IPS-18c (cell line): ENCODE data around the gene PALB2.
A peak's percentile ranks its signal among the peaks of the same experiment; 100 is the strongest.
"Not testable (repeated sequence)": the region's sequence is repeated elsewhere in the genome, so short reads cannot be mapped to it uniquely, and the experiment has no call there.

Experiments used
- H3K4me3 ChIP-seq: 2 replicates; pipeline ENCODE4 v1.7.0; 2013; ENCODE audit warnings: low read depth, mild to moderate bottlenecking, low read length, moderate library complexity; ENCODE audit not compliant: insufficient read depth
- H3K9me3 ChIP-seq: one replicate; pipeline ENCODE4 v1.6.1; 2013; ENCODE audit warnings: mild to moderate bottlenecking, low read length, moderate library complexity; ENCODE audit not compliant: control insufficient read depth, insufficient read depth

The PALB2 gene

DNA sequence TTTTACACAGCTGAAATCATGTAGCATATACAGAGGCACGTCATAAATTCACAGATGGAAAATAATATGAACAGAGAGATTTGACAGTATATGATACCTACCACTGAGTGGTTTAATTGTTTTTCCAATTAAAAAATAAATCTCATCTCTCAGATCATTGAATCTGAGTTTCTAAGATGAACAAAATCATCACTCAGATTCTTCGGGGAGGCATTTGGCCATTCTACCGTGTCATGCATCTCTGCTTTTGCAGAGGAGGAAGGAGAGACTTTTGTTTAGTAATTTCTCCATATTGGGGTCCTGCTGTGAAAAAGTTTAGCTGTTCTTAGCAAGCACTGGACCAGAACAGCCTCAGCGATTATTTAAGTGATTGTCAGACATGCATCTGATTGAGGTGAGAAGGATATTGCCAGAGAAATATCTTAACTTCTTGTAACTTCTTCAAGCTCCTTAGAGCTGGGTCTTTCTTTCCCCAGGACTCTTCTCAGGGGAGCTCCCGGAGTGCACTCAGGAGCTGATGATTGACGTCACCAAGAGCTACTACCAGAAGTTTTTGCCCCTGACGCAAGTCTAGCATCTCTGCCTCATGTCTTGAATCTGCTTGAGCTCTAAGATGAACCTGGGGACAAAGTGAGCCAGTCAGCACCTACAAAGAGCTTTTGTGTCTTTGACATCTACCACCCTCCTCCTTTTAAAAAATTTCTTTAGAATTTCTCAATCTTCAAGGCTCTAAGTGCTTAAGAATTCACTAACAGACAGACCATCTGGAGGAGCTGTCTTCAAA lies 25.7 kb upstream of the PALB2 start:
- Histone ChIP-seq H3K9me3 (no peaks in the 10 kb centered on the region), H3K4me3 (no peak overlapping the region)

DNA sequence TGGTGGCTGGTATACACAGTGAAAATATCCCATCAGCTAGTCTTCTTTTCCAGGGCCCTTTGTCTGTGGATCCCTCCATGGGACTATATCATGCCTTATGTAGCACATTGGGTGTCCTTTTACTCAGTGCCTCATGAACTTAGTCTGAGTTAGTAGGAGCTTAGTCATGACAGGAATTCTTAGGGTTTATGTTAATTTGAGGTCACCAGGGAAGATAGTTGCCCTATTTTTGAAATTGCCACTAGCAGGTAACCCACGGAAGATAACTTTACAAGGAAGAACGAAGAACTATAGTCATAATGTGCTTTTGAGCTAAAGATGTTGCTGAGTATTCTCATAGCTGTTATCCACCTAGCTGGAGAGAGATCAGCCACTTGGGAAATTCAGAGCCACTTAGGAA lies 22.8 kb upstream of the PALB2 start:
- no peak overlapping the region for H3K4me3 ChIP-seq
- H3K9me3 ChIP-seq: no peaks in the 10 kb centered on the region

DNA sequence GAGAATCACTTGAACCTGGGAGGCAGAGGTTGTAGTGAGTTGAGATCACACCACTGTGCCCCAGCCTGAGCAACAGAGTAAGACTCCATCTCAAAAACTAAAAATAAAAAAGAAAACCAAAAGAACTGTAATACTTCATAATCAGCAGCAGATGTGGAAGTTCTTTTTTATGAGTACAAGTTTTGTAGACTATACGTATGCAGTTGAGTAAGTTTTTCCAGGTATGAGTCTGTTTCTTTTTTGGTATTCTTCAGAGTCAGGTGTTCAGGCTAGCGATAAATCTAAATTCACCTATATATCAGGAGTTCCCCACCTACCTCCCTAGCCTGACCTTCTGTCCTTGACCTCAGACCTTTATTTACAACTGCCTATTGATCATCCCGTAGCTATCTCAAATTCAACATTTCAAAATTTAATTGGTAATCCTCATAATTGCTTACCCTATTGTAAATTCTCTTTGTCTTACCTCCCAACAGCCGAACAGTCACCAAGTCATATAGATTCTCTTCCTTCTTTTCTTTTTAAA lies 10.9 kb upstream of the PALB2 start:
- H3K9me3 ChIP-seq: no peaks in the 10 kb centered on the region
- H3K4me3 ChIP-seq: no peak overlapping the region

DNA sequence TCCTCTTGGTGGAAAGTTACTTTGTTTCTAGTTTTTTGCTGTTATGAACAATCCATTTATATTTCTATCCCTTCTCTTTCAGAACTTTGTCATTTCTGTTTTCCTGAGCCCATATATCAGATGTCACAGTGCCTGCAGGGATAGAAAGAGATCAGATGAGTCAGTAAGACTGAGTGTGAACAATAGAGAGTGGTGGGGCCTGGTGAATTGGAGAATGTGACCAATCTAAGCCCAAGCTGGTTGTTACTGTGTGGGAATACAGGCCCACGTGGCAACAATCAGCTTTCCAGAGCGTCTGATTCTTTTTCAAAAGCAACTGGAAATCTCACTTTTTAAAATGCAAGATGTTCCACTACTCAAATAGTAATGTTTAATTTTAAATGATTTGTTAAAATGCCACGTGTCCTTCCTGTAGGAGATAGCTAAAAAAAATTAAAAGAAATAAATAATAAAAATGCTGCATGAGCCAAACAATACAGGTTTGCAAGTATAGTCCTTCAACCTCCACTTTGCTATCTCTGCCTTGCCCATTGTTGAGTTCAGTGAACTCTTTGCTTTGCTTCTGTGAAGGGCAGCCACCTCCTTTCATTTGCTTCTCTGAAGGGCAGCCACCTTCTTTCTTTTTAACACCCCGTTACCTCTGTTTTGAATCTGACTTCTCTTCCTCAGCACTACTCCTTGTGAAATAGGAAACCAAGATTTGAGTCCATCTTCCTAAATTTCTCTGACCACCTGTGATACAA lies 9.7 kb upstream of the PALB2 start:
- H3K4me3 ChIP-seq: no peak overlapping the region
- H3K9me3 ChIP-seq: no peaks in the 10 kb centered on the region

DNA sequence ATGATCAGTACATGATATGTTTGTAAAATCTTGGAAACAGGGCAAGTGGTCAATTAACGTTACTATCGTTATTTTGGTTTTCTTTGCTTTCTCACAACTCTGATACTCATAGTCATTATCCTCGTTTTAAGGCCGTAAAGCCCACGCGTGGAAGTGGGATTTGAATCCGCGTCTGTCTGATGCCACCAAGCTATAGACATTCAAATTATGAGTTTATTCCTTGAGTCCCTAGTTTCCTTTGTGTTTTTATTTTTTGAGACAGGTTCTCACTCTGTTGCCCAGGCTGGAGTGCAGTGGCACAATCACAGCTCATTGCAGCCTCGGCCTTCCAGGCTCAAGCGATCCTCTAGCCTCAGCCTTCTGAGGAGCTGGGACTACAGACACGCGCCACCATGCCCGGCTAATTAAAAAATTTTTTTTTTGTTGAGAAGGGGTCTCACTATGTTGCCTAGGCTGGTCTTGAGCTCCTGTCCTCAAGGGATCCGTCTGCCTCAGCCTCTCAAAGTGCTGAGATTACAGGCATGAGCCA lies 1.2 kb upstream of the PALB2 start:
- H3K4me3 ChIP-seq: peak overlapping the region; percentile 97
- H3K9me3 ChIP-seq: no peaks in the 10 kb centered on the region

DNA sequence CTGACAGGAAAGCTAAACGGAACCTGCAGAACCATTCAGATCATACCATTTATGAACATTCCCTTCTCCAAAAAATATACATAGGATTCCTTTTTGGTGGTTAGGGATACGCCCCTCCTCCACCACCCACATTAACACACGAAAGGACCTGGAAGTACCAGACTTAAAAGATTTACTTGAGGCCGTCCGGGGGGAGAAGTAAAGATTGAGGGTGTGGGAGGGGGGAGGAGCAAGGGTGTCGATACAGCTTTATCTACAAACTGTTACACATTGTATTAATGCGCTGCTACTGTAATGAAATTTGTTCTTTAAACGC lies 537 bp downstream of the PALB2 start:
- Histone ChIP-seq H3K9me3 (no peaks in the 10 kb centered on the region), H3K4me3 (peak overlapping the region; percentile 97)

DNA sequence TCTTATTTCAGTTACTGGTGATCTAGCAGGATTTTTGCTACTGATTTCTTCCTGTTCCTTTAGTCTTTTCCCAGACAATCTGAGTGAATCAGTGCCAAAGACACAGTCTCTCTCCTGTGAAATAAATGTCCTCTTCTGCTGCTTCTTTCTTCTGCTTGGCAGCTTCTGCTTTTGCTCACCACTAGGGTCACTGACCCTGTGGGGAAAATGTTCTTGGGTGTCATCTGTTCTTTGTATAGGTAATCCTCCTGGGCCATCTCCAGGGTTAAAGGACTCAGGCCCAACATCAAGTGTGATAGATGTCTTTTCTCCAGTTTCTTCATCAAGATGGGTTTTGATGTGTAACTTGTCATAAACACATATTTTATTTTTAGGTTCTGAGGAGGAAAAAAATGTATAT lies 5.2 kb downstream of the PALB2 start:
- H3K9me3 ChIP-seq: no peaks in the 10 kb centered on the region

DNA sequence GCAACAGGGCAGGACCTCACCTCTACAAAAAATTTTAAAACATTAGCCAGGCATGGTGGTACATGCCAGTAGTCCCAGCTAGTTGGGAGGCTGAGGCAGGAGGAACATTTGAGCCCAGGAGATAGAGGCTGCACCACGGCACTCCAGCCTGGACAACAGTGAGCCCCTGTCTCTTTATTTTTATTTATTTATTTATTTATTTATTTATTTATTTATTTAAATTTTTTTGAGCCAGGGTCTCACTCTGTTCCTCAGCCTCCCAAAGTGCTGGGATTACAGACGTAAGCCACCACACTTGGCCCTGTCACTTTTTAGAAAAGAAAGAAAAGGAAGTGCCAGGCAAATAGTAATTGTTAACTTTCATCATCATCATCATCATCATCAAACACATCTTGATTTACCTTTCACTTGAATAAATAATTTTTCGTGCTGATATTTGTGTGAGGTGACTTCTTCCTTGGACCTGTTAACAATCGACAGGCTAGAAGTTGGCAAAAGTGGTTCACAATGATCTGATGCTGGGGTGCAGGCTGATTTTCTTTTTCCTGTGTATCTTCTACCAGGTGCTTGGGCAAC lies 6.6 kb downstream of the PALB2 start:
- Histone ChIP-seq H3K4me3 (no peak overlapping the region), H3K9me3 (no peaks in the 10 kb centered on the region)

More for the DNA sequence above, 5.2 kb downstream of the PALB2 start:
- H3K4me3 ChIP-seq: no peak overlapping the region

- not testable (repeated sequence) for H3K4me3 ChIP-seq, H3K9me3 ChIP-seq
These were observed 9.2 kb downstream of the PALB2 start for GRCh38 chr16:23631874-23632273.

DNA sequence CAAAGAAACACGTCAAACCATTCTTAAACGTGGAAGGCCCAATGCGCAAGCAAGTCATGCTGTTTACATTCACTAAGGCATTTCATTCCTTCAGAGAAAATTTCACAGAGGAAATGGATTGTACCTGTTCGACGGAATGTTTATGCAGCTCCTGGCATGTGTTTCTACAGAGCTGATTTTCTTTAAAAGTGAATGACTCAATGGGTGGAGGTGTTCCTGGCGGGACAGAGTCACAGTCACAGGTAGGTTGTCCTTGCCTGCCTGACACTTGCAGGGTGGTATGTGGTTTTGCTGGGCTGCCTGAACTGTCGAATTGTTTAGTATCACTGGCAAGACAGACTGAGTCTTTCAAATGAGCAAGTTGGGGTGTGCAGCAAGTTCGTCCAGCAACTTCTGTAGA lies 11.6 kb downstream of the PALB2 start:
- no peaks in the 10 kb centered on the region for H3K9me3 ChIP-seq

GRCh38 chr16:23624092-23624491 lies 17.0 kb downstream of the PALB2 start:
- Histone ChIP-seq H3K9me3 (no peaks in the 10 kb centered on the region), H3K4me3 (no peak overlapping the region)

More for the DNA sequence above, 11.6 kb downstream of the PALB2 start:
- H3K4me3 ChIP-seq: no peak overlapping the region

DNA sequence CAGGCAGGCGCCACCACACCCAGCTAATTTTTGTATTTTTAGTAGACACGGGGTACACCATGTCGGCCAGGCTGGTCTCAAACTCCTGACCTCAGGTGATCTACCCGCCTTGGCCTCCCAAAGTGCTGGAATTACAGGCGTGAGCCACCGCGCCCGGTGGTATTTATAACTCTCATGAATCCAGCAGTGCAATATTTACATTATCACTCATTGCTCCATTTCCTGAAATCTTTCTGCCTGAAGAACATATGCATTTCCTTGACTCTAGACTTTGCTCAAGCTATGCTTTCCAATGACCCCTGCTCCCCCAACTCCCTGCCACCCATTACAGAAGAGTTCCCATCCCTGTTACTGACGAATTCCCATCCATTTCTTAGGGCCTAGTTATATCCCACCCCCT lies 25.3 kb downstream of the PALB2 start:
- no peak overlapping the region for H3K4me3 ChIP-seq
- H3K9me3 ChIP-seq: no peaks in the 10 kb centered on the region

- no peaks in the 10 kb centered on the region for H3K9me3 ChIP-seq
- no peak overlapping the region for H3K4me3 ChIP-seq
These were observed 29.2 kb downstream of the PALB2 start for GRCh38 chr16:23611936-23612335.

DNA sequence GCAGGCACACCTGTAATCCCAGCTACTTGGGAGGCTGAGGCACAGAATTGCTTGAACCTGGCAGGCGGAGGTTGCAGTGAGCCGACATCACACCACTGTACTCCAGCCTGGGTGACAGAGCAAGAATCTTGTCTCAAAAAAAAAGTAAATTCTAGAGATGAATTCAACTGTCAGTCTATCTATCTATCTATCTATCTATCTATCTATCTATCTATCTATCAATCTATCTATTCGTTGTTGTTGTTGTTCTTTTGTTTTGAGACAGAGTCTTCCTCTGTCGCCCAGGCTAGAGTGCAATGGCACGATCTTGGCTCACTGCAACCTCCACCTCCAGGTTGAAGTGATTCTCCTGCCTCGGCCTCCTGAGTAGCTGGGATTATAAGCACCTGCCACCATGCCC lies 30.2 kb downstream of the PALB2 start:
- not testable (repeated sequence) for H3K4me3 ChIP-seq, H3K9me3 ChIP-seq

- H3K9me3 ChIP-seq: no peaks in the 10 kb centered on the region
- H3K4me3 ChIP-seq: no peak overlapping the region
These were observed 31.2 kb downstream of the PALB2 start for GRCh38 chr16:23609929-23610328.

GRCh38 chr16:23608194-23608593 lies 32.9 kb downstream of the PALB2 start:
- H3K4me3 ChIP-seq: no peak overlapping the region
- no peaks in the 10 kb centered on the region for H3K9me3 ChIP-seq

DNA sequence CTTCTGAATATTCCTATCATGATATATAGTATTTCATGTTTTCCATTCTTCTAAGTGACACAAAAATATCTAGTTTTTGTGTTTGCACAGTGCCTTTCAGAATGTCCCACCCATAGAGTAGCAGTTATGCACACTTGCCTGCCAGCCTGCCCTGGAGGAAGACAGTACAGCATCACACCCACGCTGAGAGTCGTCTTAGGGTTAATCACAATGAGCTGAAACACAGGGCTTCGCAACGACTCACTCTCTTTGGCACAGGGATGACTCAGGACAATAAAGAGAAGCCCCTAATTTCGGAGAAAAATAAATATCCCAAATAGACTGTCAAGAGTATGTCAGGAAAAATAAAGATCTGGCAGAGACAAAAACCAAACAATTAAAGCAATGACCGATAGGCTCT lies 33.4 kb downstream of the PALB2 start:
- H3K9me3 ChIP-seq: no peaks in the 10 kb centered on the region
- H3K4me3 ChIP-seq: no peak overlapping the region
